Neural crest cell (in vitro differentiated cells): ENCODE results near the gene MCM3. TPM values are rescaled to one million over a fixed set of nuclear protein-coding genes. Genes with fewer than 3 reads are reported as not detected.
A peak's percentile ranks its signal among the peaks of the same experiment; 100 is the strongest.

Experiments
- DNase-seq: peaks from one replicate; pipeline ENCODE4 v3.0.0; 2021; ENCODE audit warnings: low read depth, mixed read lengths, low spot score
- H3K27ac Mint-ChIP-seq: one replicate; pipeline ENCODE4 v1.8.0; 2021; ENCODE audit warnings: mild to moderate bottlenecking, mixed read lengths; ENCODE audit not compliant: unreplicated experiment
- H3K27me3 Mint-ChIP-seq: 2 replicates; pipeline ENCODE4 v1.8.0; 2021; ENCODE audit warnings: low read depth, mild to moderate bottlenecking, mixed read lengths
- H3K36me3 Mint-ChIP-seq: 2 replicates; pipeline ENCODE4 v1.8.0; 2021; ENCODE audit warnings: low read depth, mild to moderate bottlenecking, mixed read lengths
- H3K4me1 Mint-ChIP-seq: 2 replicates; pipeline ENCODE4 v1.8.0; 2021; ENCODE audit warnings: mixed read lengths
- H3K4me3 Mint-ChIP-seq: one replicate; pipeline ENCODE4 v1.8.0; 2021; ENCODE audit warnings: mild to moderate bottlenecking, mixed read lengths
- H3K9me3 Mint-ChIP-seq: 2 replicates; pipeline ENCODE4 v1.8.0; 2021; ENCODE audit warnings: mixed read lengths
- total RNA-seq: library from RNA; stranded (reverse); gene quantifications from 2 replicates; pipeline ENCODE4 v1.2.1, GENCODE V29; 2021
- TF ChIP-seq, protein P1 (sequence below): fragments of 200-600 bp; sonication (generic); conservative IDR thresholded peaks from 2 replicates; pipeline ENCODE4 v1.5.0; 2021; ENCODE audit warnings: antibody characterized with exemption, mild to moderate bottlenecking

Gene MCM3
- total RNA-seq, 1 donor from 2014 or later = 211 TPM

DNA sequence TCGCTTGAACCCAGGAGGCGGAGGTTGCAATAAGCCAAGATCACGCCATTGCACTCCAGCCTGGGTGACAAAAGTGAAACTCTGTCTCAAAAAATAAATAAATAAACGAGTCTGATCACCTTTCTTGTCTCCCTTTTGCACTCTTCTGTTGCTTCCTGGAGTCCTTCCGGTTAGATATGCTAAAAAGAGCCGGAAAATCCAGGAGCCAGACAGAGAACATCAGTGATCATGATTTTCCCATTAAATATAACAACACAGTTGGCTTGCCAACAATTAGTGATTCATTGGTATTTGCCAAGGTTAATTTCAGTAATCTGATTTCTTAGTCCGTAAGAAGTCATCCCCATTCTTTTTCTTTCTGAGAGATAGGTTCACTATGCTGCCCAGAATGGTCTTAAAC is 3.7 kb upstream of the MCM3 start:
- Mint-ChIP-seq H3K4me1 (peaks cover 16% of the 10 kb centered on the region), H3K27me3 (no peaks in the 10 kb centered on the region), H3K36me3 (peaks cover 6% of the 10 kb centered on the region), H3K4me3 (no peak overlapping the region), H3K27ac (no peak overlapping the region), H3K9me3 (no peaks in the 10 kb centered on the region)
- no peak for DNase-seq
- TF ChIP-seq, protein P1, sequence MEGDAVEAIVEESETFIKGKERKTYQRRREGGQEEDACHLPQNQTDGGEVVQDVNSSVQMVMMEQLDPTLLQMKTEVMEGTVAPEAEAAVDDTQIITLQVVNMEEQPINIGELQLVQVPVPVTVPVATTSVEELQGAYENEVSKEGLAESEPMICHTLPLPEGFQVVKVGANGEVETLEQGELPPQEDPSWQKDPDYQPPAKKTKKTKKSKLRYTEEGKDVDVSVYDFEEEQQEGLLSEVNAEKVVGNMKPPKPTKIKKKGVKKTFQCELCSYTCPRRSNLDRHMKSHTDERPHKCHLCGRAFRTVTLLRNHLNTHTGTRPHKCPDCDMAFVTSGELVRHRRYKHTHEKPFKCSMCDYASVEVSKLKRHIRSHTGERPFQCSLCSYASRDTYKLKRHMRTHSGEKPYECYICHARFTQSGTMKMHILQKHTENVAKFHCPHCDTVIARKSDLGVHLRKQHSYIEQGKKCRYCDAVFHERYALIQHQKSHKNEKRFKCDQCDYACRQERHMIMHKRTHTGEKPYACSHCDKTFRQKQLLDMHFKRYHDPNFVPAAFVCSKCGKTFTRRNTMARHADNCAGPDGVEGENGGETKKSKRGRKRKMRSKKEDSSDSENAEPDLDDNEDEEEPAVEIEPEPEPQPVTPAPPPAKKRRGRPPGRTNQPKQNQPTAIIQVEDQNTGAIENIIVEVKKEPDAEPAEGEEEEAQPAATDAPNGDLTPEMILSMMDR = no peak

DNA sequence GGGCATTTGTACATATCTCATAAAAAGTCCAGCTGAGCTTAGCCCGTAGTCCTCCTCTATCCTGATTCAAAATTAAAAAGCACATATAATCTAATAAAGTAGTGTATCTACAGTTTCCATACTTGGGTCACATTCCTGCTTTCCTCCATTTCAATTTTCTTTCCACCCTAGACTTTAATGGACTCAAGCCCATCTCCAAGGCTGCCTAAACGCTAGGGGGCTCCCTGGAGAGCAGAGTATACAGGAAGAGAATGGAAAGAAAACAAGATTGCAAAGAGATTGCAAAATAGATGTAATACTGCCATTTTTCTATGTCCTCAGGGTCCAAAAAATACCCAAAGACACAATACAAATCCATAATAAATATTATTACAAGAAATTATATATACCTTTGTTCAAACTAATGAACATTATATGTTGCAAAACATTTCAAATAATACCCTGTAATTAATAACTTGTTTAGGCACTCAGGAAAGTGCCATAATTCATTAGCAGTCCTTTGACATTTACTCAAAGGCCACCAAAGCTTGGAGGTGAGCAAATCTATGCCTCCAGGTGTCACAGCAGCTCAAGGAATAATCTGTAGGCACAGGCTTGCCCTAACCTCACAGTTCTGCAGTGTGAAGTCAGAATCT is 2.4 kb upstream of the MCM3 start:
- TF ChIP-seq, protein P1 = peak; percentile 81
- H3K9me3 Mint-ChIP-seq = no peaks in the 10 kb centered on the region
- DNase-seq = peak; percentile 72
- H3K36me3 Mint-ChIP-seq = peaks cover 13% of the 10 kb centered on the region
- no peak overlapping the region for H3K27ac Mint-ChIP-seq
- peaks cover 26% of the 10 kb centered on the region for H3K4me1 Mint-ChIP-seq
- H3K27me3 Mint-ChIP-seq = no peaks in the 10 kb centered on the region
- H3K4me3 Mint-ChIP-seq = peak overlapping the region; percentile 87

DNA sequence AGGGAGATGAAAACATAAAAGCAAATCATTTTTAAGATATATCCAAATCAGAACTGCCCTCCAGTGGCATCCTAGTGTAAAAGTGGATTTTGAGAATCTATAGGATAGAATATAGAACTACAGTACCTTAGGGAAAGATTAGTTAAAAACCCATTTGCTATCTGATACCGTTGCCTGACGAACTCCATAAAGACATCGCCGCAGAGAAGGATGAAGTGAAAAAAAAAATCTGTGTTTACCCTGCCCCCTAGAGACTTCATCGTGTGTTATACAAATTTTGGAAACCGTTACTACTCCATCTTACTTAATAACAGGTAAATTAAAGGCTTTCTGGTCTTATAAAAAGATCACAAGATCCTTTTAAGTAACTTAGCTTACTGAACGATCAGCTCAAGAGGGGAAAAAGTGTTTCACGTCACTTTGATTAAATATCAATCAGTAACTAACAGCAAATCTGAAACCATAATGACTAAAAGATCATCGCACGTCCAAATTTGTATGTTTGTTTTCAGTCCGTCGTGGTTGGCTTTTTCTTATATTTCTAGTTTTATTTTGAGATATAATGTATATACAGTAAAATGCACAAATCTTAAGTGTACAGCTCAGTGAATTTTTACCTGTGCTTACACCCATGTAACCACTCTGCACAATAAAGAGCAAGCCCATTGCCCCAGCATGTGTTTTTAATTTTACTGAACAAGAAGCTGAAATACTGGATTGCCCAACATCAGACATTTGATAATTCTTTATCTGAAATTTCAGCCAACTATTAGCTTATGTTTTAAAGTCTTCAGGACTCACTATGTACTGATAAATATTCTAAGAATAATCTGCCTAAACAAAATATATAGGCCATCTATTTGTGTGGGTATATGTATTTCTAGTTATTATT is 881 bp upstream of the MCM3 start:
- TF ChIP-seq, protein P1 = peak; percentile 42
- H3K9me3 Mint-ChIP-seq = no peaks in the 10 kb centered on the region
- no peak for DNase-seq
- no peak overlapping the region for H3K27ac Mint-ChIP-seq
- no peak overlapping the region for H3K4me3 Mint-ChIP-seq
- peaks cover 15% of the 10 kb centered on the region for H3K36me3 Mint-ChIP-seq
- no peaks in the 10 kb centered on the region for H3K27me3 Mint-ChIP-seq
- peaks cover 34% of the 10 kb centered on the region for H3K4me1 Mint-ChIP-seq

DNA sequence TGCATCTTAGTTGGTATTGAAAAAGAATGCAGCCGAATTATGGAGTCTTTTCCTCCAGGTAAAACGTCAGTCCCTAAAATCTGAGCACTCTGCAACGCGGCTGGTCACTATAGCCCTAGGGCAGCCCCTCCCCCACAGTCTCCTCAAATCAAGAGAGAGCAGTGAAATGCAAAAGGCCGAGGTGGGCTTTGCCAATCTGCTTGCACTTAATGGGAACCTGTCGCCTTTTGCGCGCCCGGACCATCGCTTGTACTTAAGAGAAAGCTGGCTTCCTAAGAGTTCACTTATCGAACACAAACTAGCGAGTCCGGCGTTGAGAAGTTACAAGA is 447 bp downstream of the MCM3 start:
- Mint-ChIP-seq H3K4me3 (no peak overlapping the region), H3K27me3 (no peaks in the 10 kb centered on the region), H3K9me3 (no peaks in the 10 kb centered on the region), H3K27ac (no peak overlapping the region), H3K4me1 (peaks cover 37% of the 10 kb centered on the region), H3K36me3 (peaks cover 19% of the 10 kb centered on the region)
- peak; percentile 71 for DNase-seq
- TF ChIP-seq, protein P1 = no peak

DNA sequence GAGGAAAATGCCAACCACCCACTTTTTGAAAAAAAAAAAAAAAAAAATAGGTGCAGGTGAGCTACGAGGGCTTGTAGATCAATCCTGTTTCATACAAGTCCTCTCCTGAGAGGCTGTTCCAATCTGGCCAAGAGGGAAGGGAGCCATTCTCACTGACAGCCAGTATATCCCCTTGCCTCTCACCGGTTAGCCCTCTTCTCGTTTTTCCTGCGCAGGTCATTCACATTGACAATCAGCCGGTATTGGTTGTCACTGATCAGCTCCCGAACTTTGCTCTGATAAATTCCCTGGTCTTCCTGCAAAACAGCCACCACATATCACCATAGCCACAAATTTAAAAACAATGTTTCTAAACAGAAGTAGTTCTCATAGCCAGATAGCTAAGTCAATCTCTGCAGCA is 1.4 kb downstream of the MCM3 start:
- no peak overlapping the region for H3K4me3 Mint-ChIP-seq
- H3K27ac Mint-ChIP-seq = peak overlapping the region; percentile 87
- no peak for DNase-seq
- H3K36me3 Mint-ChIP-seq = peaks cover 25% of the 10 kb centered on the region
- TF ChIP-seq, protein P1 = no peak
- no peaks in the 10 kb centered on the region for H3K9me3 Mint-ChIP-seq
- no peaks in the 10 kb centered on the region for H3K27me3 Mint-ChIP-seq
- peaks cover 43% of the 10 kb centered on the region for H3K4me1 Mint-ChIP-seq
